WTC11 (cell line): ENCODE results near the gene COX7B. TPM values are rescaled to one million over a fixed set of nuclear protein-coding genes. Genes with fewer than 3 reads are reported as not detected.

ENCODE experiments used
- ATAC-seq: fragments of 200-7000 bp; cut with Tn5 transposase; 2 replicates; pipeline ENCODE4 v1.10.0; 2021; ENCODE audit warnings: mild to moderate bottlenecking, moderate library complexity
- CTCF ChIA-PET: fragments of 300-600 bp; sonication (Branson Sonifier 250); formaldehyde crosslinking; loops from one replicate; lab custom pipeline; 2021; ENCODE audit warnings: antibody characterized with exemption; lab: Charles Lee
- POLR2A ChIA-PET: fragments of 350-600 bp; sonication (Branson Sonifier 250); formaldehyde crosslinking; loops from one replicate; lab custom pipeline; 2021; ENCODE audit warnings: antibody characterized with exemption; lab: Charles Lee
- DNase-seq: peaks from one replicate; pipeline ENCODE4 v3.0.0; 2021; ENCODE audit warnings: low spot score
- H3K27ac Mint-ChIP-seq: 2 replicates; pipeline ENCODE4 v1.8.0; 2021; ENCODE audit warnings: mixed read lengths
- H3K27me3 Mint-ChIP-seq: 2 replicates; pipeline ENCODE4 v1.8.0; 2021; ENCODE audit warnings: low read depth, mild to moderate bottlenecking, moderate library complexity, mixed read lengths
- H3K36me3 Mint-ChIP-seq: 2 replicates; pipeline ENCODE4 v1.8.0; 2021; ENCODE audit warnings: mixed read lengths
- H3K4me1 Mint-ChIP-seq: 2 replicates; pipeline ENCODE4 v1.8.0; 2022; ENCODE audit warnings: mixed read lengths
- H3K4me3 Mint-ChIP-seq: 2 replicates; pipeline ENCODE4 v1.8.0; 2021; ENCODE audit warnings: mild to moderate bottlenecking, moderate library complexity, mixed read lengths
- H3K9me3 Mint-ChIP-seq: 2 replicates; pipeline ENCODE4 v1.8.0; 2021; ENCODE audit warnings: mixed read lengths
- ATF3 ChIP-seq: sonication (generic); formaldehyde crosslinking; conservative IDR thresholded peaks from 2 replicates; pipeline ENCODE4 v1.8.1; 2022; ENCODE audit warnings: mild to moderate bottlenecking, missing genetic modification reagents
- ELF4 ChIP-seq: sonication (generic); formaldehyde crosslinking; IDR thresholded peaks from 2 replicates; pipeline ENCODE4 v1.8.1; 2022; ENCODE audit warnings: low read depth, mild to moderate bottlenecking, moderate library complexity, missing genetic modification reagents
- FOXJ3 ChIP-seq: sonication (generic); formaldehyde crosslinking; IDR thresholded peaks from 2 replicates; pipeline ENCODE4 v1.9.0; 2021; ENCODE audit warnings: missing genetic modification reagents, mild to moderate bottlenecking, borderline replicate concordance
- FOXP1 ChIP-seq: sonication (generic); formaldehyde crosslinking; IDR thresholded peaks from 2 replicates; pipeline ENCODE4 v1.8.0; 2022; ENCODE audit warnings: missing genetic modification reagents, mild to moderate bottlenecking, moderate library complexity, borderline replicate concordance
- MAX ChIP-seq: sonication (generic); formaldehyde crosslinking; IDR thresholded peaks from 2 replicates; pipeline ENCODE4 v1.8.0; 2022; ENCODE audit warnings: mild to moderate bottlenecking, missing genetic modification reagents
- MLX ChIP-seq: sonication (generic); formaldehyde crosslinking; IDR thresholded peaks from 2 replicates; pipeline ENCODE4 v1.8.1; 2023; ENCODE audit warnings: mild to moderate bottlenecking, missing genetic modification reagents, moderate library complexity
- MYBL2 ChIP-seq: sonication (generic); formaldehyde crosslinking; IDR thresholded peaks from 2 replicates; pipeline ENCODE4 v1.8.1; 2023; ENCODE audit warnings: mild to moderate bottlenecking, moderate library complexity, missing genetic modification reagents
- NFATC4 ChIP-seq: fragments of 250-450 bp; sonication (Bioruptor Pico); IDR thresholded peaks from 2 replicates; pipeline ENCODE4 v1.9.0; 2021; ENCODE audit warnings: mild to moderate bottlenecking
- NR2C2 ChIP-seq: sonication (generic); formaldehyde crosslinking; IDR thresholded peaks from 2 replicates; pipeline ENCODE4 v1.8.0; 2022; ENCODE audit warnings: mild to moderate bottlenecking, missing genetic modification reagents
- PRRX2 ChIP-seq: fragments of 250-450 bp; sonication (Bioruptor Pico); IDR thresholded peaks from 2 replicates; pipeline ENCODE4 v1.8.0; 2021; ENCODE audit warnings: mild to moderate bottlenecking
- RORB ChIP-seq: fragments of 250-450 bp; sonication (Bioruptor Pico); IDR thresholded peaks from 2 replicates; pipeline ENCODE4 v1.9.0; 2021; ENCODE audit warnings: mild to moderate bottlenecking
- SMAD3 ChIP-seq: sonication (generic); formaldehyde crosslinking; IDR thresholded peaks from 2 replicates; pipeline ENCODE4 v1.8.0; 2022; ENCODE audit warnings: missing genetic modification reagents, mild to moderate bottlenecking, borderline replicate concordance
- SMAD4 ChIP-seq: sonication (generic); formaldehyde crosslinking; IDR thresholded peaks from 2 replicates; pipeline ENCODE4 v1.8.0; 2022; ENCODE audit warnings: mild to moderate bottlenecking, missing genetic modification reagents
- ZBTB21 ChIP-seq: sonication (generic); formaldehyde crosslinking; IDR thresholded peaks from 2 replicates; pipeline ENCODE4 v1.8.1; 2023; ENCODE audit warnings: mild to moderate bottlenecking, missing genetic modification reagents, borderline replicate concordance
- ZBTB43 ChIP-seq: sonication (generic); formaldehyde crosslinking; IDR thresholded peaks from 2 replicates; pipeline ENCODE4 v1.8.1; 2023; ENCODE audit warnings: mild to moderate bottlenecking, missing genetic modification reagents
- ZMAT4 ChIP-seq: fragments of 250-450 bp; sonication (Bioruptor Pico); IDR thresholded peaks from 2 replicates; pipeline ENCODE4 v1.9.0; 2021; ENCODE audit warnings: mild to moderate bottlenecking
- ZNF219 ChIP-seq: sonication (generic); formaldehyde crosslinking; IDR thresholded peaks from 2 replicates; pipeline ENCODE4 v1.8.0; 2023; ENCODE audit warnings: missing genetic modification reagents, mild to moderate bottlenecking, borderline replicate concordance
- ZNF232 ChIP-seq: sonication (generic); formaldehyde crosslinking; IDR thresholded peaks from 2 replicates; pipeline ENCODE4 v1.8.0; 2022; ENCODE audit warnings: mild to moderate bottlenecking, missing genetic modification reagents
- ZNF532 ChIP-seq: fragments of 250-450 bp; sonication (Bioruptor Pico); IDR thresholded peaks from 2 replicates; pipeline ENCODE4 v1.9.0; 2021; ENCODE audit warnings: mild to moderate bottlenecking, borderline replicate concordance
- total RNA-seq: library from RNA; stranded (reverse); gene quantifications from 3 replicates; pipeline ENCODE4 v1.2.3, GENCODE V29; 2021

COX7B gene
- total RNA-seq, 1 experiment from 2014 or later, result 281 TPM

- H3K27ac Mint-ChIP-seq, result no peak overlapping the region
- DNase-seq, result no peak
- H3K36me3 Mint-ChIP-seq, result no peaks in the 10 kb centered on the region; the same call in 1 of the 2 replicates
- POLR2A ChIA-PET, result no interaction called here
- no peaks in the 10 kb centered on the region for H3K4me1 Mint-ChIP-seq
- CTCF ChIA-PET, result no interaction called here
- H3K9me3 Mint-ChIP-seq, result no peaks in the 10 kb centered on the region
- no peaks in the 10 kb centered on the region; the same call in 1 of the 2 replicates for H3K27me3 Mint-ChIP-seq
- TF ChIP-seq NFATC4 (CRISPR knock-in tag) (no peak), ZBTB21 (no peak), ZNF232 (CRISPR knock-in tag) (no peak), FOXJ3 (CRISPR knock-in tag) (no peak)
- no peak for ATAC-seq
- H3K4me3 Mint-ChIP-seq, result no peak overlapping the region
These were observed 50.6 kb downstream of the COX7B start for GRCh38 chrX:77949840-77950239.

- Mint-ChIP-seq H3K27ac (no peak overlapping the region), H3K36me3 (no peaks in the 10 kb centered on the region), H3K27me3 (no peaks in the 10 kb centered on the region), H3K4me3 (no peak overlapping the region), H3K4me1 (no peaks in the 10 kb centered on the region), H3K9me3 (peaks cover 4% of the 10 kb centered on the region)
- no peak for TF ChIP-seq ELF4 (CRISPR knock-in tag)
- TF ChIP-seq MYBL2 (CRISPR knock-in tag), result no peak
- TF ChIP-seq ZNF219 (CRISPR knock-in tag), result no peak
- no peak for TF ChIP-seq MLX (CRISPR knock-in tag)
- TF ChIP-seq PRRX2 (CRISPR knock-in tag), result no peak
- TF ChIP-seq ZMAT4 (CRISPR knock-in tag), result no peak
- no peak for TF ChIP-seq MAX (CRISPR knock-in tag)
- no peak for TF ChIP-seq SMAD4
- no peak for TF ChIP-seq ZNF232 (CRISPR knock-in tag)
- no peak for TF ChIP-seq SMAD3 (CRISPR knock-in tag)
- no peak for TF ChIP-seq ZBTB43 (CRISPR knock-in tag)
- no peak for TF ChIP-seq NR2C2 (CRISPR knock-in tag)
- ChIA-PET CTCF (no interaction called here), POLR2A (no interaction called here)
- ATAC-seq, result no peak
- DNase-seq, result no peak
These were observed 52.9 kb downstream of the COX7B start for GRCh38 chrX:77952173-77952572.

GRCh38 chrX:77953302-77953701 is 54.0 kb downstream of the COX7B start:
- CTCF ChIA-PET, result no interaction called here
- no peaks in the 10 kb centered on the region for H3K4me1 Mint-ChIP-seq
- peaks cover 4% of the 10 kb centered on the region for H3K9me3 Mint-ChIP-seq
- no peak overlapping the region for H3K4me3 Mint-ChIP-seq
- no peaks in the 10 kb centered on the region for H3K36me3 Mint-ChIP-seq
- TF ChIP-seq FOXP1 (CRISPR knock-in tag) (no peak), ZNF532 (CRISPR knock-in tag) (no peak), MAX (CRISPR knock-in tag) (no peak), RORB (CRISPR knock-in tag) (no peak), ATF3 (CRISPR knock-in tag) (no peak)
- no peak overlapping the region for H3K27ac Mint-ChIP-seq
- ATAC-seq (no peak), DNase-seq (no peak)
- POLR2A ChIA-PET, result no interaction called here
- no peaks in the 10 kb centered on the region for H3K27me3 Mint-ChIP-seq
